Measurements from ENCODE around the gene LRRFIP2. TPM values are rescaled to one million over a fixed set of nuclear protein-coding genes. Genes with fewer than 3 reads are reported as not detected.

The LRRFIP2 gene
- total and polyA plus RNA-seq, 2 experiments from 2014 or later, result 29.0 to 48.8 TPM

DNA sequence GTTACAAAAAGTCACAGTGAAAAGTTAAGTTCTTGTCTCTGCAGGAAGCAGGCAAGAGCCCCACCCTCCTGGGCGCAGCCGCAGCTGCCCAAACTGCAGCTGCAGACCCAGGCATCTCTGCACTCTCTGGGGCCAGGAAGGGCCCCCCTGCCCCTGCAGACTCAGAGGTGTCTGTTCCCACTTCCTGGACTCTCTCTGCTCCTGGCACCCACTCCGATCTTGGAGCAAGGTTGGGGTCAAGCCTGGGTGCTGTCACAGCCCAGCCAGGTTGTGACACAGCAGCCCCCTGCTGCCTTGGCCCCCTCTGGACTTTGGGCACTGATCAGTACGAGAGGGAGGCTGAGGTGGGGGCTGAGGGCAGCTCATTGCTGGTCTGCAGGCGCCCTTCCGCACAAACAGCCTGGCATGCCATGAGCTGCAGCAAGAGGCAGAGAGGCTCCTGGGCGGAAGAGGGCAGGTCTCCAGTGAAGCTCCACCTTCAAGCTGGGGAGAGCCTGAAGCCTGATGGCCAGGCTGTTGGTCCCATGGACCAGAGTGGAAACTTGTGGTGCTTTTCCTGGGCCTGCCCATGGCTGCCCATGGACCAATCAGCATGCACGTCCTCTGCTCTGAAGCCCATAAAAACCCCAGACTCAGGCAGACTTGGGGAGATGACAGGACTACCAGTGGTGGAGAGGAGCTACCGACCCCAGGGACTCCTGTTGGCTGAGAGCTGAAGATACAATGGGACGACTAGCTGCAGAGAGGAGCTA, 42.9 kb upstream of the LRRFIP2 start:
- no peak overlapping the region for H3K4me2 ChIP-seq
- 98% methylated on average over 10 of the region's 10 CpGs for WGBS (ENCODE audit: low lambda C conversion rate, missing lambda C conversion rate)
- H3K79me2 ChIP-seq, result no peaks in the 10 kb centered on the region
- no peak overlapping the region for H3K4me3 ChIP-seq
- no peaks in the 10 kb centered on the region for H3K9me2 ChIP-seq (replicated peaks; ENCODE audit: insufficient read depth)
- DNase-seq (ENCODE audit: low spot score), result no peak
- no peak overlapping the region for H3K27ac ChIP-seq
- no peaks in the 10 kb centered on the region for H3K9me3 ChIP-seq (ENCODE audit: low read depth)
- no peaks in the 10 kb centered on the region for H3K36me3 ChIP-seq (replicated peaks; ENCODE audit: insufficient read depth, low read depth)
- H2AFZ ChIP-seq, result no peak overlapping the region
- H3K4me1 ChIP-seq (ENCODE audit: insufficient read depth), result no peaks in the 10 kb centered on the region
- H3K27me3 ChIP-seq, result no peaks in the 10 kb centered on the region
- H4K20me1 ChIP-seq (ENCODE audit: insufficient read depth, poor library complexity, severe bottlenecking), result no peaks in the 10 kb centered on the region
- no peak for TF ChIP-seq EZH2 (IDR thresholded peaks at IDR 0.05; ENCODE audit: borderline replicate concordance)
- TF ChIP-seq, protein P1, sequence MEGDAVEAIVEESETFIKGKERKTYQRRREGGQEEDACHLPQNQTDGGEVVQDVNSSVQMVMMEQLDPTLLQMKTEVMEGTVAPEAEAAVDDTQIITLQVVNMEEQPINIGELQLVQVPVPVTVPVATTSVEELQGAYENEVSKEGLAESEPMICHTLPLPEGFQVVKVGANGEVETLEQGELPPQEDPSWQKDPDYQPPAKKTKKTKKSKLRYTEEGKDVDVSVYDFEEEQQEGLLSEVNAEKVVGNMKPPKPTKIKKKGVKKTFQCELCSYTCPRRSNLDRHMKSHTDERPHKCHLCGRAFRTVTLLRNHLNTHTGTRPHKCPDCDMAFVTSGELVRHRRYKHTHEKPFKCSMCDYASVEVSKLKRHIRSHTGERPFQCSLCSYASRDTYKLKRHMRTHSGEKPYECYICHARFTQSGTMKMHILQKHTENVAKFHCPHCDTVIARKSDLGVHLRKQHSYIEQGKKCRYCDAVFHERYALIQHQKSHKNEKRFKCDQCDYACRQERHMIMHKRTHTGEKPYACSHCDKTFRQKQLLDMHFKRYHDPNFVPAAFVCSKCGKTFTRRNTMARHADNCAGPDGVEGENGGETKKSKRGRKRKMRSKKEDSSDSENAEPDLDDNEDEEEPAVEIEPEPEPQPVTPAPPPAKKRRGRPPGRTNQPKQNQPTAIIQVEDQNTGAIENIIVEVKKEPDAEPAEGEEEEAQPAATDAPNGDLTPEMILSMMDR (IDR thresholded peaks at IDR 0.05; ENCODE audit: poor library complexity), result no peak
- no peak for TF ChIP-seq EZH2phosphoT487 (IDR thresholded peaks at IDR 0.05; ENCODE audit: low read depth, severe bottlenecking, unreplicated experiment)

DNA sequence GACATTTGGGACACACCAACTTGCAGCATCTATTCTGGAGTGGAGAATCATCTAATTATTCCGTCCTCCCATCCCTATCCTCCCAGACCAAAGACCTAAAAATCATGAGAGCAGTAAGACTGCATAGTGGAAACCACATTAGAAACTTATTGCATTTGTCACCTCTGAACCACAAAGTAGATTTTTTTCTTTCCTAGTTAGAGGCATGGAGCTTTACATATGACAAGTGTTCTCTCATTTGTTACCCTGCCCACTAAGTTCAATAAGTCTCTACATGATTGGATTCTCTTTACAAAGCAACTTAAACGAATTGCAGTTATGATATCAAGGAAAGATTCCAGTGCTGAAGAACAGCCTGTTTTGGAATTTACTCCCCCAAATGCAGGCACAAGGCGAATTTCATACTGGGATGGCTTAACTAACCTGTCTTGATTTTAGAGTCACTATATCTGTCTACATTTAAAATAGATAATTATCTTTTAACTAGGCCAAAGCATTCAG, 42.3 kb upstream of the LRRFIP2 start:
- no peak overlapping the region for H3K4me2 ChIP-seq
- no peaks in the 10 kb centered on the region for H3K36me3 ChIP-seq (replicated peaks; ENCODE audit: insufficient read depth, low read depth)
- H3K9me3 ChIP-seq (ENCODE audit: low read depth), result no peaks in the 10 kb centered on the region
- H3K27ac ChIP-seq, result no peak overlapping the region
- TF ChIP-seq, protein P1 (IDR thresholded peaks at IDR 0.05; ENCODE audit: poor library complexity), result no peak
- TF ChIP-seq EZH2phosphoT487 (IDR thresholded peaks at IDR 0.05; ENCODE audit: low read depth, severe bottlenecking, unreplicated experiment) (no peak), EZH2 (IDR thresholded peaks at IDR 0.05; ENCODE audit: borderline replicate concordance) (no peak)
- no peaks in the 10 kb centered on the region for H3K27me3 ChIP-seq
- H4K20me1 ChIP-seq (ENCODE audit: insufficient read depth, poor library complexity, severe bottlenecking), result no peaks in the 10 kb centered on the region
- H3K79me2 ChIP-seq, result no peaks in the 10 kb centered on the region
- no peak for DNase-seq (ENCODE audit: low spot score)
- WGBS (ENCODE audit: low lambda C conversion rate, missing lambda C conversion rate), result 90% methylated on average over 3 of the region's 3 CpGs
- H3K4me3 ChIP-seq, result no peak overlapping the region
- H3K9me2 ChIP-seq (replicated peaks; ENCODE audit: insufficient read depth), result no peaks in the 10 kb centered on the region
- H2AFZ ChIP-seq, result no peak overlapping the region
- no peaks in the 10 kb centered on the region for H3K4me1 ChIP-seq (ENCODE audit: insufficient read depth)

DNA sequence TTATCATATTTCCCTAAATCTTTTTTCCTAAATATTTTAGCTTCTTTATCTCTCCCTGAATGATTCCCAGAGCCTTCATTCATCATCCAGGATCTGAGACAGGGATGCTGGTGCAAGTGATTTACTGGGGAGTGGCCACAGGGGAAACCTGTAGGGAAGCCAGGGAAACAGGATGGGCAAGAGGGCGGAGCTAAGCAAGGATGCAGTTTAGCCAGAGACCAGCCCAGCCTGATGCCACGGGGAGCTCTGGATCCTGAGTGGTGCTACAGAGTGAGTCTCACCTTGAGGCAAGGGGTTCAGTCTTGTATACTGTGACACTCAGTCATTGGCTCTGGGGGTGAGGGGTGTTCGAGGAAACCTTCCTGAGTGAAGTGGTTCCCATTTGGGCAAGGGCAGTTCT, 39.7 kb upstream of the LRRFIP2 start:
- no peak for DNase-seq (ENCODE audit: low spot score)
- Histone ChIP-seq H3K27ac (no peak overlapping the region), H3K36me3 (replicated peaks; ENCODE audit: insufficient read depth, low read depth) (no peaks in the 10 kb centered on the region), H3K9me3 (ENCODE audit: low read depth) (no peaks in the 10 kb centered on the region), H3K9me2 (replicated peaks; ENCODE audit: insufficient read depth) (no peaks in the 10 kb centered on the region), H3K27me3 (no peaks in the 10 kb centered on the region), H4K20me1 (ENCODE audit: insufficient read depth, poor library complexity, severe bottlenecking) (no peaks in the 10 kb centered on the region), H3K79me2 (no peaks in the 10 kb centered on the region), H3K4me2 (no peak overlapping the region), H3K4me3 (no peak overlapping the region), H2AFZ (no peak overlapping the region), H3K4me1 (ENCODE audit: insufficient read depth) (no peaks in the 10 kb centered on the region)
- WGBS (ENCODE audit: low lambda C conversion rate, missing lambda C conversion rate), result 75% methylated on average over 3 of the region's 3 CpGs
- no peak for TF ChIP-seq EZH2phosphoT487 (IDR thresholded peaks at IDR 0.05; ENCODE audit: low read depth, severe bottlenecking, unreplicated experiment)
- TF ChIP-seq, protein P1 (IDR thresholded peaks at IDR 0.05; ENCODE audit: poor library complexity), result no peak
- TF ChIP-seq EZH2 (IDR thresholded peaks at IDR 0.05; ENCODE audit: borderline replicate concordance), result no peak
